Urothelium cell line (cell line): ENCODE results near the gene ALDH3A1.
"Not testable (repeated sequence)": the region's sequence is repeated elsewhere in the genome, so short reads cannot be mapped to it uniquely, and the experiment has no call there.

Source experiments
- DNase-seq: peaks from one replicate; pipeline ENCODE4 v3.0.0; 2011; ENCODE audit warnings: low spot score, mixed read lengths
- FAIRE-seq: peaks from 2 replicates; lab custom pipeline; 2011; peaks lifted over from hg19 to GRCh38; lab: Jason Lieb, UNC

ALDH3A1 gene

GRCh38 chr17:19747829-19748806, at the start of gene ALDH3A1:
Gene ALDH3A1 (minus strand): TSS chr17:19748298. CDS start chr17:19745129, 3,169 bp downstream.
- DNase-seq (no peak), FAIRE-seq (no peak)

- DNase-seq, result no peak
- no peak for FAIRE-seq
These were observed 48.4 kb upstream of the ALDH3A1 start for GRCh38 chr17:19796457-19796856.

GRCh38 chr17:19791918-19792550, 43.9 kb upstream of the ALDH3A1 start:
- FAIRE-seq, result no peak
- DNase-seq, result no peak

GRCh38 chr17:19787733-19788357, 39.7 kb upstream of the ALDH3A1 start:
- DNase-seq, result no peak
- FAIRE-seq, result no peak

GRCh38 chr17:19785854-19786253, 37.8 kb upstream of the ALDH3A1 start:
- FAIRE-seq, result no peak

GRCh38 chr17:19781488-19782458, 33.7 kb upstream of the ALDH3A1 start:
- no peak for FAIRE-seq
- DNase-seq, result no peak

More at GRCh38 chr17:19785854-19786253, 37.8 kb upstream of the ALDH3A1 start:
- no peak for DNase-seq

- DNase-seq (no peak), FAIRE-seq (no peak)
These were observed 32.7 kb upstream of the ALDH3A1 start for GRCh38 chr17:19780846-19781245.

GRCh38 chr17:19773534-19773933, 25.4 kb upstream of the ALDH3A1 start:
- no peak for DNase-seq
- FAIRE-seq, result no peak

- DNase-seq (no peak), FAIRE-seq (no peak)
These were observed 24.0 kb upstream of the ALDH3A1 start for GRCh38 chr17:19771971-19772630.

GRCh38 chr17:19770985-19771735, 23.1 kb upstream of the ALDH3A1 start:
- DNase-seq, result no peak

GRCh38 chr17:19769946-19770652, 22.0 kb upstream of the ALDH3A1 start:
- FAIRE-seq, result no peak
- DNase-seq, result peak; percentile 34

More at GRCh38 chr17:19770985-19771735, 23.1 kb upstream of the ALDH3A1 start:
- FAIRE-seq, result no peak

- DNase-seq (no peak), FAIRE-seq (no peak)
These were observed 20.1 kb upstream of the ALDH3A1 start for GRCh38 chr17:19768046-19768782.

GRCh38 chr17:19766421-19767270, 18.5 kb upstream of the ALDH3A1 start:
- FAIRE-seq (no peak), DNase-seq (peak; percentile 82)

GRCh38 chr17:19766016-19766415, 17.9 kb upstream of the ALDH3A1 start:
- DNase-seq (no peak), FAIRE-seq (no peak)

- not testable (repeated sequence) for FAIRE-seq, DNase-seq
These were observed 15.9 kb upstream of the ALDH3A1 start for GRCh38 chr17:19763991-19764390.

GRCh38 chr17:19763416-19763815, 15.3 kb upstream of the ALDH3A1 start:
- DNase-seq, result no peak
- peak; percentile 20 for FAIRE-seq

GRCh38 chr17:19762515-19762961, 14.4 kb upstream of the ALDH3A1 start:
- DNase-seq (peak; percentile 84), FAIRE-seq (peak; percentile 84)
